Islet of Langerhans (tissue), 1 donor: ENCODE results near the gene ATP2C1.
"Not testable (repeated sequence)": the region's sequence is repeated elsewhere in the genome, so short reads cannot be mapped to it uniquely, and the experiment has no call there.

Experiments used
- FAIRE-seq: peaks from one replicate; lab custom pipeline; 2011; peaks lifted over from hg19 to GRCh38; lab: Jason Lieb, UNC

Gene ATP2C1

DNA sequence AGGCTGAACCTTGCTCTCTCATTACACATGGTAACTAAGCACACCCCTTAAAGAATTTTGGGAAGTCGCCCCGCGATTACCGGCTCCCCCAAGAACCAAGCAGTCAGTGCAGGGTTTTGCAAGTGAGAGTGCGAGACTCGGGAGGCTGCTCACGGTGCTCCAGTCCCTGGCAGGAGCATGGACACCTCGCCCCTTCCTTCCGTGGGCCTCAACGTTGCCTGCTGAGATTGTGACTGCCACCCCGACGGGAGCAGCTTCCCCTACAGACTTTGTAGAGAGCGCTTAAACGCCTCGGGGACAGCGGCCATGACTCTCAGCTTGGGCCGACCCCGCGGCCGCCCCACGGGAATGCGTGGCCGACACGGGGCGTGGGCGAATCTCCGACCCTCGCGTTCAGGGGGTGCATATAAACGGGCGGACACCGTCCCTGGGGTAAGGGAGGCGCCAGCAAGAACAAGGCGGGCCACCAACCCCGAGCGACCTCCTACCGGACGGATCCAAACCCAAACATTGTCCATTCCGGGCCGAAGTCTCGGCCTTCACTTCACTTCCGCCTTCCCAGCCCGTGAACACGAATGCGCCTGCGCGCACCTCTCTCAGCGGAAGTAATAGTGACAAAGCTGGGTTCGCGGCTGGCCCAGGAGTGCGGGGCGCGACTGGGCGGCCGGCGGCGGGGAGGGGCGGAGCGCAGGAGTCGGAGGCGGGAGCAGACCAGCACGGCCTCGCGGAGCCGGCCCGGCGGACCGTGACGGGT lies at the start of gene ATP2C1:
TSS of gene ATP2C1 (plus strand) at position 709 of the 754 bp plus-strand sequence. CDS start 686 bp downstream, outside the sequence.
- peak; percentile 89 for FAIRE-seq

- no peak for FAIRE-seq
Observed at GRCh38 chr3:130844462-130844861, 49.4 kb upstream of the ATP2C1 start.

- no peak for FAIRE-seq
Observed at GRCh38 chr3:130846181-130846580, 47.7 kb upstream of the ATP2C1 start.

- peak; percentile 55 for FAIRE-seq
Observed at GRCh38 chr3:130849091-130849552, 44.8 kb upstream of the ATP2C1 start.

DNA sequence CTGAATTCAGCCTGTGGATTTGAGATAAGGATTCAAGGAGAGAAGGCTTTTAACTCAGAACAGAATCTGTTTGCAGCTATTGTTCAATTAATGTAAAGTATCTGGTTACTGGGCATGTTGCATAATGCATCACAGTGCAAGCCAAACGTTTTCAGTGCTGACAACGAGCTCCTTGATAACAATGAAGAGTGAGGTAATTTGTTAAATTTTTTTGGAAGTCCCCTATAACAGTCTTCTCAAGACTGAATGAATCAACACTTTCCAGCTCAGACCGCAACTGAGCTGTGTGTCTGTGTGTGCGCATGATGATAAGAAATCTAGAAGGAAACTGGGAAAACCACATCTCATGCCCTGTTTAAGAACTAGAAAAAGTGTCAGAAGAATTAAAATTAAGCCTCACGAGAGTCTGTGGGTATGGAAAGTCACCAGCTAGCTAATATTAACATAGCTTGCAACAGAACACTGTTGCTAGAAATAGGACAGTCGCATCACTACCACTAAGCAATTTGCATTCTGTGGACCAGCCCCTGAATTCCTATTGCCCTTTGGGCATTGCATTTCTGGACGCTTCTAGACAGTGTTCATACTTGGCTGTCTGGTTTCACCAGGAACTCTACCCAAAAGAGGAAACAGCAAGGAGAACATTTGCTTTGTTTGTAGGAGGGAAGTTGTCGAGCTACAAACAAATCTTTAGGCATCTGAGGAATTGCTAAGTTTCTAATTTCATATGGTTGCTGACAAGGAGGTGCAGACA lies 43.7 kb upstream of the ATP2C1 start:
- FAIRE-seq = peak; percentile 88

- no peak for FAIRE-seq
Observed at GRCh38 chr3:130850843-130851242, 43.0 kb upstream of the ATP2C1 start.

DNA sequence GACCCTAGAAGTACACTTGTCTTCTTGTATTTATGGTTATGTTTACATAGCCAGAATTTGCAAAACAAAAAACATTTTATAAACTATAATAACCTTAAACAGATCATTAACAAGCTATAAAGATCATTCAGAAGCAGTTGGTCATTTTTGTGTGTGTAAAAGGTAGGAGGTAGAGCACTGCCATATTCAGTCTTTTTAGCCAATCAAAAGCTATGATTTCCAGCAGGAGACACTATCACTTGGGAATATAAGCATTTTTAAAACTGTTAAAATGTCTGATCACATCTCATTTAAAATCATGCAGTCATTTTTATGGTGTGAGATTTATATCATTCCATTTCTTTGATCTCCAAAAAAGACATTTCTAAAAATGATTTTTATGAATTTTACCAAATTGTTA lies 42.6 kb upstream of the ATP2C1 start:
- peak; percentile 61 for FAIRE-seq

GRCh38 chr3:130853581-130853980 lies 40.3 kb upstream of the ATP2C1 start:
- no peak for FAIRE-seq

- no peak for FAIRE-seq
Observed at GRCh38 chr3:130854208-130854864, 39.5 kb upstream of the ATP2C1 start.

- no peak for FAIRE-seq
Observed at GRCh38 chr3:130857336-130858026, 36.4 kb upstream of the ATP2C1 start.

DNA sequence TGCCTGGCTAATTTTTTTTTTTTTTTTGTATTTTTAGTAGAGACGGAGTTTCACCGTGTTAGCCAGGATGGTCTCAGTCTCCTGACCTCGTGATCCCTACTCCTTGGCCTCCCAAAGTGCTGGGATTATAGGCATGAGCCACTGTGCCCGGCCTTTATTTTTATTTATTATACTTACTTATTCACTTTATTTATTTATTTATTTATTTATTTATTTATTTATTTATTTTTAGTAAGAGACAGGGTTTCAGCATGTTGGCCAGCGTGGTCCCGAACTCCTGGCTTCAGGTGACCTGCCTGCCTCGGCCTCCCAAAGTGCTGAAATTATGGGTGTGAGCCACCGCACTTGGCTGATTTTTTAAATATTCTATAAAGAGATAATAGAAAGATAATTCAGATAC lies 31.8 kb upstream of the ATP2C1 start:
- FAIRE-seq = not testable (repeated sequence)

- FAIRE-seq = no peak
Observed at GRCh38 chr3:130865489-130865888, 28.4 kb upstream of the ATP2C1 start.

GRCh38 chr3:130866327-130866726 lies 27.6 kb upstream of the ATP2C1 start:
- no peak for FAIRE-seq

- FAIRE-seq = no peak
Observed at GRCh38 chr3:130870423-130870822, 23.5 kb upstream of the ATP2C1 start.

DNA sequence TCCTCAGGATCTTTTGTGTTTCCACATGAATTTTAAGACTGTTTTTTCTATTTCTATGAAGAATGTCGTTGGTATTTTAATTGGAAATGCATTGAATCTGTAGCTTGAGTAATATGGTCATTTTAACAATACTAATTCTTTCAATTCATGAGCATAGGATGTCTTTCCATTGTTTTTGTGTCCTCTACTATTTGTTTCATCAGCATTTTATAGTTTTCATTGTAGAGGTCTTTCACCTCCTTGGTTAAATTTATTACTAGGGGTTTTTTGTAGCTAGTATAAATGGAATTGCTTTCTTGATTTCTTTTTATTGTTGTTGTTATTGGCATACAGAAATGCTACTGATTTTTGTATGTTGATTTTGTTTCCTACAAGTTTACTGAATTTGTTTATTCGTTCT lies 17.3 kb upstream of the ATP2C1 start:
- no peak for FAIRE-seq

DNA sequence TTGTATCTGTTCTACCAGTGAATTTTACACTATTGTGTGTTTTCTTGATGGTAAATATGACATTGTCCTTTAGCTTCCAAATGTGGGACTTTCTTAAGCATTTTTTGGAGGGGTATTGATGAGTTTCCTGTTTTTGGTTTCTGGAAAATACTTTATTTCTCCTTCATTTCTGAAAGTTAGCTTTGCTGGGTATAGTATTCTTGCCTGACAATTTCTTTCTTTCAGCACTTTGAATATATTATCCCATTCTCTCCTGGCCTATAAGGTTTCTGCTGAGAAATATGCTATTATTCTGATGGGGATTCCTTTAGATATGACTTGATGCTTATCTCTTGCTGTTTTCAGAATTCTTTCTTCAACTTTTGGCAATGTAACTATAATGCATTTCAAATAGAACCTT lies 15.4 kb upstream of the ATP2C1 start:
- no peak for FAIRE-seq

GRCh38 chr3:130889416-130889946 lies 4.4 kb upstream of the ATP2C1 start:
- no peak for FAIRE-seq

GRCh38 chr3:130892759-130893375 lies 1.0 kb upstream of the ATP2C1 start:
- peak; percentile 99 for FAIRE-seq

DNA sequence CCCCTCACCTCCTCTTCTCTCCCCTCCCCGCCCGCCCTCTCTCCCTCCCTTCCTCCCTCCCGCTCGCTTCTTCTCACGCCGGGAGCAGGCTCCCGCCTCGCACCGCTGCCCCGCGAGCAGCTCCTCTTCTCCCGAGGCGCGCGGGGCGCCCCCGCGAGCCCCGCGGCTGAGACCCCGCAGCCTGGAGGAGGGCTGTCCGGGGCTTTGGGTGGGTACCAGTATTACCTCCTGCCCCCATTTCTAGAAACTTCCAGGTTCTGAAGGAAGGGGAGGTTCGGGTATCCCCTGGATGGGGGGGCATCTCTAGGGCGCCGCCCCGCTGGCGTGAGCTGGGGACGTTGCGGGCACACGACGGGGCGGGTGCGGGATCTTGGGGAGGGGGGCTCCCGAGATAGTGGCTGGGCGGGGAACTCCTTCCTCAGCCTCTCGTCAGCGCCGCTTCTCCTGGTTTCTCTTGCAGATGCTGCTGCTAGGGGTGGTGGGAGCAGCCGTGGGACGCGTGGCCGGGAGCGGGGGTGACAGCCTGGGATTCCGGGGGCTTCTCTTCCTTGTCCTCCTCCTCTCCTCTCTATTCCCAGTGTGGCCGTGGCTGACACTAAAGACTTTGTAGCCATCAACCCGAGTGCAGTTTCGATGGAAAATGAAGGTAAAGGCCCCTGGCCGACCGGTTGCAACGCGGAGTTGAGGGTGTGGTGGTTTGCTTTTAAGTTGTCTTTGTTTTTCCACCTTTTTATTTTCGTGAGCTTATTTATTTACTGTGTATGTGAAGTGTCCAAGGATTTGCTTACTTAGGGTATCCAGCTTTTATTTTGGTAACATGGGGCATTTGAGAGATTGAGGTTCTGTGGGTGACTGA lies 474 bp downstream of the ATP2C1 start:
- no peak for FAIRE-seq

DNA sequence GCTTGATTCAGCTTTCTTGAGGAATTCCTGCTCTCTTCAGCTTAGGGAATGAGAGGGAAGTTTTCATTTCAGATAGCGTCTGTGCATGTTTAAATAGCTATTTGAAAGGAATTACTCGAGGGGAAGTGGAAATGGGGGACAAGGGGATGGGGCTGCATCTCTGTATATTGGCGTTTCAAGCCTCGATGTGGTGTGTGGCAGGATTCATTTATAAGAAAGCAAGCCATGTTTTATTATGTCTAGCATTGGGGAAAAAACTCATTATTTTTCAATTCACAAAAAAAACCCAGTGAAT lies 1.0 kb downstream of the ATP2C1 start:
- no peak for FAIRE-seq
